Sciatic nerve (tissue), 2 donors: ENCODE data around the gene MAMDC4. TPM values are rescaled to one million over a fixed set of nuclear protein-coding genes. Genes with fewer than 3 reads are reported as not detected.

Source experiments
- ATAC-seq: fragments of 200-7000 bp; cut with Tn5 transposase; one replicate; pipeline ENCODE4 v1.9.1; 2020; ENCODE audit warnings: mild to moderate bottlenecking, moderate library complexity
- DNase-seq: peaks from one replicate; pipeline ENCODE4 v3.0.0-alpha.2; 2020; ENCODE audit warnings: low spot score
- intact Hi-C: fragments of 100-400 bp; cut with DNase I; formaldehyde crosslinking; loops from one replicate; pipeline ENCODE4 v1.14.2; 2022
- microRNA-seq: library from miRNA; unstranded; fragments of <30 nt; microRNA quantifications from one replicate; pipeline ENCODE4 v1.2.0, GENCODE V29; 2020
- total RNA-seq: library from RNA; stranded (reverse); fragmentation: NEBNext Ultra II Directional; extraction: Animal tissue kit (Norgen Biotek cat#: 25700); gene quantifications from one replicate; pipeline ENCODE4 v1.2.1, GENCODE V29; 2021
- donor health status: DM: no; HTN: no; CAD: no.
- donor health status: DM: no; HTN: no; CAD: no.

The MAMDC4 gene
- total RNA-seq, 1 donor from 2014 or later, result 3.0 TPM

GRCh38 chr9:136900988-136901515 is 48.9 kb downstream of the MAMDC4 start:
- DNase-seq, result no peak
- ATAC-seq, result no peak
- intact Hi-C loops, result no loop called here

DNA sequence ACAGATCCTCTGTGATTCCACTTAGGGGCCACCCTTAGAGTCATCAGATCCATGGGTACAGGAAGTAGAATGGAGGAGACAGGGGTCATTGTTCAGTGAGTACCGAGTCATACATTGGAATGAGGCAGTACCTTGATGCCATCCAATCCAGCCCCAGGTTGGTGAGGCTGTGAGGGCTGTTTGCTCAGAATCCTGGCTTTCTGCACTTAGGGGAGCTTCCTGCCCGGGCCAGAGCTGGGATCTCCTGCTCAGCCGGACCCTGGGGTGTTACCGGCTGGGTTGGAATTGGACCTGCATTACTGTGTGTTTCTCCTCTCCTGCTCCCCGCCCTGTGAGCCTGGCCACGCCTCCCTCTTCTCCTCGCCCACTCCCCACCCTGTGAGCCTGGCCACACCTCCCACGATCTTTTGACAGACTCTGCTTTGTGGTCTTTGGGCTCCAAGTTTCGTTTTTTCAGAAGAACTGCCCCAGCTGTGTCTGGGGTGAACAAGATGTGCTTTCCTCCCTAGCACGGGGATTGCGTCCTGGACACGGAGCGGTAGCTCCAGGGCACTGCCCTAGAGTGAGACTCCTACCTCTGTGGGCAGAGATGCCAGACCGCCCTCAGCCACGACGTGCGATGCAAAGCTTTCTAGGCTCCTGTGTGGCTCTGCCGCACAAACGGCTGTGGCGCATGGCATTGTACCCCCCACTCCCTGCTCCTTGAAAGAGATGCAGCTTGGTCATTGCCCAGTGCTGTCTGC is 49.5 kb downstream of the MAMDC4 start:
- ATAC-seq (peak; percentile 63), DNase-seq (no peak)
- intact Hi-C loops, result no loop called here

DNA sequence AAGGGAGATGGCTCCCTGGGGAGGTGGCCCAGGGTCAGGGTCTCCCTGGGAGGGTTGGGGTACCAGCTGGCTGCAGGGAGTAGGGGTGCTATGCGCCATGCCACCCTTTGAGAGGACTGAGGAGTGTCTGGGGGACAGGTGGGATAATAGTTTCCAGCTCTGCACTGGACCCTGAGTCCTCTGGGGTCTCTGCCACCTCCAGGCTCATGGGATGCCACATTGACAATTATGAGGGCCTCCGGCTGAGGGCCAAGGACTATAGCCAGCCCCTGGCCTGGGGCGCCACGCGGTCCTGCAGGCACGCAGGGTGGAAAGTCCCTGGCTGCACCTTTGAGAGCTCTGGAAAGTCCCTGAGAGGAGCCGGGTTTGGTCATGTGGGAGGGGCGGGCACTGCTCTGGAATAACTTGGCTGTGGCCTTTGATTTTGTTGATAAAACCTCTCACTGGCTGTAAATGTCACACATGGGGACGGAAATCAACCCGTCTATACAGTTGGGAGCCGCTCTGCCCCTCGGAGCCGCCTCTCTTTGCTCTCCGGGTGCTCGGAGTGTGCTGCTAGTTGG is 50.2 kb downstream of the MAMDC4 start:
- intact Hi-C loops, result no loop called here
- DNase-seq, result peak; percentile 75
- ATAC-seq, result peak; percentile 71

DNA sequence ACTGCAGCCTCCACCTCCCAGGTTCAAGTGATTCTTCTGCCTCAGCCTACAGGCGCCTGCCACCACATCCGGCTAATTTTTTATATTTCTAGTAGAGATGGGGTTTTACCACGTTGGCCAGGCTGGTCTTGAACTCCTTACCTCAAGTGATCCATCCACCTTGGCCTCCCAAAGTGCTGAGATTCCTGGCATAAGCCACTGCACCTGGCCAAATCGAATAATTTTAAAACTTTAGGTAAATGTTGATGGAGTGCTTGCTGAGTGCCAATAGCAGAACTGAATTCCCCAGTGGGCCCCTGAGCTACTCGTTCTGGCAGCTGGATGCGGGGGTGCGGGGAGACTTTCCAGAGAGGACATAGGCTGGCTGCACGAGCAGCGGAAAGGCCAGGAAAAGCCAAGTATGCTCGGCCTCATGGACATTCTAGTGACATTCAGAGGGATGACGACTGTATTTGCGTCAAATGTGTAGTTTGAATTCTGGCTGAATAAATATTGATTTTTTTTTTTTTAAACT is 51.0 kb downstream of the MAMDC4 start:
- intact Hi-C loops, result no loop called here
- DNase-seq (no peak), ATAC-seq (peak; percentile 46)

DNA sequence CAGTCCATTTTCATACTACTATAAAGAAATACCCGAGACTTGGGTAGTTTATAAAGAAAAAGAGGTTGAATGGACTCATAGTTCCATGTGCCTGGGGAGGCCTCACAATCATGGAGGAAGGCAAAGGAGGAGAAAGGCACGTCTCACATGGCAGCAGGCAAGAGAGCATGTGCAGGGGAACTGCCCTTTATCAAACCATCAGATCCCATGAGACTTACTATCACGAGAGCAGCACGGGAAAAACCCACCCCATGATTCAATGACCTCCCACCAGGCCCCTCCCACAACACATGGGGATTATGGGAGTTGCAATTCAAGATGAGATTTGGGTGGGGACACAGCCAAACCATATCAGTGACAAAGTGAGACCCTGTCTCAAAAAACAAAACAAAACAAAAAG is 54.1 kb downstream of the MAMDC4 start:
- ATAC-seq, result no peak
- intact Hi-C loops, result no loop called here
- DNase-seq, result no peak

DNA sequence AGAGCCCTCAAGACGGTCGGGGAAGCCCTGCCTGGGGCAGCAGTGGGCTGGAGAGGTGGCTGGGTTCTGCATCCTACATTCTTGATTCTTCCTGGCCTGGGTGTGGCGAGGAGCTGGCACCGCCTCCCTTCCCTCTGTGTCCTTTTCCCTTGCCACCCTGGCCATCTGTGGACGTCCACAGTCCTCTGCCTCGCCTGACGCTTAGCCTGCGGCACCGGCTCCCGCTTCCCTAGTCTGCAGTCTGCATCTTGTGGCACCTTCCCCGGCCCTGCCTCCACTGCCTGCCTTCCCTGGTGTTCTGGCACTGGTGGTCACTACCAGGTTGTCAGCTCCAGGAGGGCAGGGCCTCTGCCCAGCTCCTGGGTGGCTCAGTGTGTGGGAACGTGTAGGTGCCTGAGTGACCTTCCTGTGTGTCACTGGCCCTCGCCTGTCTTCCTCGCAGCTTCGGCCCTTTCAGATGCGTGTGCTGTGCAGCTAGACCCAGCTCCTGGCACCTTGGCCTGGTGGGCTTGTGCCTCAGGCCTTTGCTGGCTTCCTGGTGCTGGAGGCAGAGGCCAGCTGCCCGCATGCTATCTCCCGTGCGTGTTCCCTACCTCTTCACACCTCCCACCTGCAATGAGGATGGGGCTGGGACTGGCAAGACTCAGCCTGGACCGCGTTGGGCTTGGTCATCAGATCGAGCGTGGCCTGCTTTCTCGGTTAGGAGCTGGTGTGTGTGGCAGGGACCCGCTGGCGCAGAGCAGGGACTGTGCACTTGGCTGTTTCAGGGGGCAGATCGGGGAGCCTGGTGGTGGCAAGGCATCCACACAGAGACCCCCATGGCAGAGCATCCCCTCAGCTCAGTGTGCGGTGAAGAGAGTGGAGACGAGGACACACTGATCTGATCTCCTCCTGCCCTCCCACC is 55.1 kb downstream of the MAMDC4 start:
- DNase-seq (no peak), ATAC-seq (no peak)
- intact Hi-C loops, result no loop called here

Small RNA genes within 50 kb of the gene (microRNA-seq; reads per million reads assigned to microRNA genes)
- gene MIR4292 (not detected), gene MIR4479 (not detected)

Other genes with a start within 250 kb of the MAMDC4 start
- 242 TPM for gene EGFL7, start 189.4 kb upstream of the MAMDC4 start, total RNA-seq
- 33.9 TPM for gene AGPAT2, start 164.9 kb upstream of the MAMDC4 start, total RNA-seq
- gene DIPK1B, start 139.8 kb upstream of the MAMDC4 start, total RNA-seq, result 11.6 TPM
- 5.5 TPM for gene LCN10, start 109.4 kb upstream of the MAMDC4 start, total RNA-seq
- gene LCN6, start 103.8 kb upstream of the MAMDC4 start, total RNA-seq, result 7.0 TPM
- not detected for gene LCN8, start 94.1 kb upstream of the MAMDC4 start, total RNA-seq
- gene LCN15, start 87.8 kb upstream of the MAMDC4 start, total RNA-seq, result not detected
- gene TMEM141, start 61.0 kb upstream of the MAMDC4 start, total RNA-seq, result 37.8 TPM
- gene CCDC183, start 56.0 kb upstream of the MAMDC4 start, total RNA-seq, result 2.5 TPM
- 46.9 TPM for gene RABL6, start 44.4 kb upstream of the MAMDC4 start, total RNA-seq
- 3.1 TPM for gene AJM1, start 9.9 kb upstream of the MAMDC4 start, total RNA-seq
- 76.4 TPM for gene PHPT1, start 2.9 kb upstream of the MAMDC4 start, total RNA-seq
- 201 TPM for gene EDF1, start 14.0 kb downstream of the MAMDC4 start, total RNA-seq
- 17.0 TPM for gene TRAF2, start 34.2 kb downstream of the MAMDC4 start, total RNA-seq
- gene FBXW5, start 92.4 kb downstream of the MAMDC4 start, total RNA-seq, result 59.9 TPM
- gene C8G, start 92.9 kb downstream of the MAMDC4 start, total RNA-seq, result not detected
- gene LCN12, start 99.9 kb downstream of the MAMDC4 start, total RNA-seq, result 8.6 TPM
- 1,668 TPM for gene PTGDS, start 125.2 kb downstream of the MAMDC4 start, total RNA-seq
- 4.1 TPM for gene LCNL1, start 130.6 kb downstream of the MAMDC4 start, total RNA-seq
- 46.6 TPM for gene PAXX, start 140.1 kb downstream of the MAMDC4 start, total RNA-seq
- 11.3 TPM for gene CLIC3, start 144.2 kb downstream of the MAMDC4 start, total RNA-seq
- 298 TPM for gene ABCA2, start 175.9 kb downstream of the MAMDC4 start, total RNA-seq
- 0.18 TPM for gene FUT7, start 179.7 kb downstream of the MAMDC4 start, total RNA-seq
- gene NPDC1, start 193.8 kb downstream of the MAMDC4 start, total RNA-seq, result 157 TPM
- gene ENTPD2, start 201.7 kb downstream of the MAMDC4 start, total RNA-seq, result 24.3 TPM
- 0.36 TPM for gene SAPCD2, start 218.2 kb downstream of the MAMDC4 start, total RNA-seq
- gene UAP1L1, start 225.2 kb downstream of the MAMDC4 start, total RNA-seq, result 18.3 TPM
- gene MAN1B1, start 234.6 kb downstream of the MAMDC4 start, total RNA-seq, result 48.3 TPM